IPS-NIHi11 (cell line): ENCODE measurements around the gene CDSN.
A peak's percentile ranks its signal among the peaks of the same experiment; 100 is the strongest.
"Not testable (repeated sequence)": the region's sequence is repeated elsewhere in the genome, so short reads cannot be mapped to it uniquely, and the experiment has no call there.

ENCODE experiments used
- DNase-seq: peaks from one replicate; pipeline ENCODE4 v3.0.0; 2012; ENCODE audit warnings: mixed read lengths, low spot score

The CDSN gene

DNA sequence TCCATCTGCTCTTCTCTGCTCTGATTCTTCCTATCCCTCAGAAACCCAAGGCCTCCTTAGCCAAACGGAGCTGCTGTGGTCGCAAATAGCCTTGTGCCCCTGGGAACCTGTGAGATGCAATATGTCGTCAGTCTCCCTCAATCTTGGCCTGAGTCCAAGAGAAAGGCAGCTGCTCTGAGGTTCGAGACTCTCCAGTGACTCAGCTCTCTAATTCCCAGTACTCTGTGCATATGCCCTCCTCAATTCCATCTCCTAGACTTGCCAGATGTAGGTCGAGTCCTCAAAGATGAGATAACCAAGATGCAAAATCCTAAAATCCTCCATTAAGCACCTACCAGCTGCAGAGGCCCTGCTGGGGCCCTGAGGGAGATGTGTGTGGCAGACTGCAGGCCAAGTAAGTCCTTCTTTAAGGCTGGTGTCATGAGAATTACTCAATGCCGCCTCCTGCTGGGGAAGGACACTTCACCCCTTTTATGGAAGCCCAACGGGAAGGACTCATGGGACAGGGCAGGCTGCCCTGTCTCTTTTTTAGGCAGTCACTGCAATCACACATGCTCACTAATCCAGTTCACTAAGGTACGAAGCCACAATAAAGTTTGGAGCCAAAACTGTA is 36.4 kb downstream of the CDSN start:
- peak; percentile 65 for DNase-seq

DNA sequence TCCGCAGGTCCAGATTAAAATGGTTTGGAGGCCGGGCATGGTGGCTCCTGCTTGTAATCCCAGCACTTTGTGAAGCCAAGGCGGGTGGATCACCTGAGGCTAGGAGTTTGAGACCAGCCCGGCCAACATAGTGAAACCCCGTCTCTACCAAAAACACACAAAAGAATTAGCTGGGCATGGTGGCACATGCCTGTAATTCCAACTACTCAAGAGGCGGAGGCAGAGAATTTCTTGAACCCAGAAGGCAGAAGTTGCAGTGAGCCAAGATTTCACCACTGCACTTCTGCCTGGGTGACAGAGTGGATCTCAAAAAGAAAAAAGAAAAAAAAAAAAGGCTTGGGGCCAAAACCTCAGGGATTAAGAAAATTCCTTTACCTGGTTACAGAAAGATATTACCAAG is 38.4 kb downstream of the CDSN start:
- no peak for DNase-seq

GRCh38 chr6:31079656-31080261 is 40.5 kb downstream of the CDSN start:
- peak; percentile 74 for DNase-seq

DNA sequence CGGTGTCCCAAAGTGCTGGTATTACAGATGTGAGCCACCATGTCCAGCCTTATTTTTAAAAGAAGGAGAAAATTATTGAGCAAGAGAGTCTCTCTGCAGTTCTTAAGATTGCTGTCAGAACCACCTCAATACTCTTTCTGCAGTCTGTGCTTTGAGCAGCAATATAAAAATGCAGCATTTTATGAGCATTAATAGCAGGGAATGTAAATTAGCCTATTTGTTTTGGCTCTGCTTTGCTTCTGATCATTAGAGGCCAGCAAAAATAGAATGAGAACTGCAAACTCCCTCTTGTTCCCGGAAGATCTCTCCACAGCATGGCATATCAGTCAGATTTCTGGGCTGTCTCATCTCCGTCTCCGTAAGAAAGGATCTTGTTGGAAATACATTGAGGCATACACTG is 43.6 kb downstream of the CDSN start:
- no peak for DNase-seq

- DNase-seq, result no peak
Measured at GRCh38 chr6:31075528-31075927, 44.7 kb downstream of the CDSN start.

GRCh38 chr6:31074401-31074800 is 45.8 kb downstream of the CDSN start:
- no peak for DNase-seq

GRCh38 chr6:31070711-31071197 is 49.5 kb downstream of the CDSN start:
- peak; percentile 68 for DNase-seq

DNA sequence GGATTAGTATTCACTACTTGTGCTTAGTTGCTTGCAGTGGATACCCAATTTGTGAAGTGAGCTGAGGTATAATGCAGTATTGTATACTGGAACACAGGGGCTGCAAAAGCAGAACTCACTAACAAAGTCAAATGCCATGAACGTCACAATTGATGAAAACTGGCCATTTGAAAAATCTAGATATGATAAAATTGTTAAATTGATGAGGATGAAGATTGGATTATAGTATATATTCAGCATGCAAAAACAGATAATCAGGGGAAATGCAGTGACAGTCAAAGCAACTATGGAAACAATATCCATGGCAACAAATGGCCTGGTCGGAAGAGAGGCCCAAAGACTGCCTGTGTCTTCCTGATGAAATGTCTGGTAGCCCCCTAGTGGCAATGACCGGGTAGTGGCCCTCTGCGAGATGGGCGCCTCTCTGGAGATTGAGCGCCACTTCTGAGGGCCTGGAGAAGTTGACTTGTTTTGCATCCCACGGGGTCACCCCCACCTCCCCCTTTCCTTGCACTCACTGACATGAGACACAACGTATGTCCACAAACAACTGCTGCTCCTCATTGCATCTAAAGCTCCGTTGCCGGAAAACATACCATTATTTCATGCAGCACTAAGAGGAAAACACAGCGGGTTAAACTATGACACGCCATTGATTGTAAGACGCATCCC is 51.4 kb downstream of the CDSN start:
- DNase-seq, result peak; percentile 87

GRCh38 chr6:31067891-31068668 is 52.2 kb downstream of the CDSN start:
- not testable (repeated sequence) for DNase-seq

GRCh38 chr6:31067028-31067427 is 53.2 kb downstream of the CDSN start:
- DNase-seq, result not testable (repeated sequence)

DNA sequence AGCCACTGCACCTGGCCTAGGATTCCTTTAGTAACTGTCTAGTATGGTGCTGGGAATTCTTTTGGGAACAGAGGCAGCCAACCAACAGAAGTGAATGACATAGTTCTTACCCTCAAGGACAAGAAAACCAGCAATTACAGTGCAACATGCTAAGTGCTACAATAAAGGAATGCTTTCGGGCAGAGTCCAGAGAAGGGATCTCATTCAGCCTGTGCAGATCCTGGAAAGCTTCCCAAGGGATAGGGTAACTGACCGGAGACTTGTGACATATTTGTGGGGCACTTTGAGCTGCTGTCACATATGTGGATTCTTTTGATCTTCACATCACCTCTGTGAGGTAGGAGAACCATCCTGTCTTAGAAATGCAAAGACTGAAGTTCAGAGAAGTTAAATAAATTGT is 54.7 kb downstream of the CDSN start:
- DNase-seq, result no peak
